ENCODE data around the gene PFAS.

The PFAS gene

DNA sequence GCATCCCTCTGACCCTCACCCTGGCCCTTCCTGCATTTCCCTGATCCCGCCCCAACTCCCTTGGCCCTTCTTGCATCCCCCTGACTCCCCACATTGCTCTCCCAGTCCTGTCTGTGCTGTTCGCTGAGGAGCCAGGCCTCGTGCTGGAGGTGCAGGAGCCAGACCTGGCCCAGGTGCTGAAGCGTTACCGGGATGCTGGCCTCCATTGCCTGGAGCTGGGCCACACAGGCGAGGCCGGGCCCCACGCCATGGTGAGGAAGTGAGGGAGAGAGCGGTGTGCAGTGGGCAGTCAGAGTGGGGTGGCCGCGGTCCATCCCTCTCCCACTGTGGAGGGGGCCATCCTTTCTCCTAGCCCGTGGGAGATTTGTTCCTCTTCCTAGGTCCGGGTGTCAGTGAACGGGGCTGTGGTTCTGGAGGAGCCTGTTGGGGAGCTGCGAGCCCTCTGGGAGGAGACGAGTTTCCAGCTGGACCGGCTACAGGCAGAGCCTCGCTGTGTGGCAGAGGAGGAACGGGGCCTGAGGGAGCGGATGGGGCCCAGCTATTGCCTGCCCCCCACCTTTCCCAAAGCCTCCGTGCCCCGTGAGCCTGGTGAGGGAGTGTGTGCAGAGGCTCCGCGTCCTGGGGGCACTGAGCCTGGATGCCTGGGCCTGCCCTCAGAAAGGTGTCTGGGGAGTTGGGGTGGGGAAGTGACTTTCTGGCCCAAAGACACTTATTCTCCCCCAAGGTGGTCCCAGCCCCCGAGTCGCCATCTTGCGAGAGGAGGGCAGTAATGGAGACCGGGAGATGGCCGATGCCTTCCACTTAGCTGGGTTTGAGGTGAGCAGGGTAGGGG lies 17.8 kb downstream of the PFAS start:
- DNase-seq (ENCODE audit: low read depth), result no peak

- DNase-seq (ENCODE audit: low read depth), result no peak
Observed at GRCh38 chr17:8267480-8268147, 18.5 kb downstream of the PFAS start.

DNA sequence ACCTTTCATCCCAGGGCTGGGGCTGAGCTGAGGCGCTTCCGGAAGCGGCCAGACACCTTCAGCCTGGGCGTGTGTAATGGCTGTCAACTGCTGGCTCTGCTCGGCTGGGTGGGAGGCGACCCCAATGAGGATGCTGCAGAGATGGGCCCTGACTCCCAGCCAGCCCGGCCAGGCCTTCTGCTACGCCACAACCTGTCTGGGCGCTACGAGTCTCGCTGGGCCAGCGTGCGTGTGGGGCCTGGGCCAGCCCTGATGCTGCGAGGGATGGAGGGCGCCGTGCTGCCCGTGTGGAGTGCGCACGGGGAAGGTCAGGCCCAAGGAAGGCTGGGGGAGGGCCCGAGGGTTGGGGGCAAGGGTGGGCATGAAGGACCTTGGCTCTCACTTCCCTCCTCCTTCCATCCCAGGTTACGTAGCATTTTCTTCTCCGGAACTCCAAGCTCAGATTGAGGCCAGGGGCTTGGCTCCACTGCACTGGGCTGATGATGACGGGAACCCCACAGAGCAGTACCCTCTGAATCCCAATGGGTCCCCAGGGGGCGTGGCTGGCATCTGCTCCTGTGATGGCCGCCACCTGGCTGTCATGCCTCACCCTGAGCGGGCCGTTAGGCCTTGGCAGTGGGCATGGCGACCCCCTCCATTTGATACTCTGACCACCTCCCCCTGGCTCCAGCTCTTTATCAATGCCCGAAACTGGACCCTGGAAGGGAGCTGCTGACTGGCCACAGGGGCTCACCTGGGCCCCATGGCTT lies 19.6 kb downstream of the PFAS start:
- DNase-seq (ENCODE audit: low read depth), result no peak

DNA sequence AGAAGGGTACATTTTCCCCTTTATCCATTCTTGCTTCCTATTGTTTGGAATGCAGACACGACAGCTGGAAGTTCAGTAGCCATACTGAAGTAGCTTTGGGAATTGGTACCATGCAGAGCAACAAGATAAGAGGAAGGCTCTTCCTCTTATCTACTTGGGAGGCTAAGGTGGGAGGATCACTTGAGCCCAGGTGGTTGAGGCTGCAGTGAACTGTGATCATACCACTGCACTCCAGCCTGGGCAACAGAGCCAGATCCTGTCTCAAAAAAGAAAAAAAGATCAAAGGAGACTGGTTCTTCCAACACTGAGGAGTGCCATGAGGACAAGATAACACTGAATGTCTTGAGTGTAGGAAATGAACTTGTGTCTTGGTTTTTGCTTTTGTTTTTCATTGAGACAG lies 23.3 kb downstream of the PFAS start:
- DNase-seq (ENCODE audit: low read depth), result no peak

- DNase-seq (ENCODE audit: low read depth), result no peak
Observed at GRCh38 chr17:8273884-8274444, 24.9 kb downstream of the PFAS start.

GRCh38 chr17:8274816-8275215 lies 25.7 kb downstream of the PFAS start:
- no peak for DNase-seq (ENCODE audit: low read depth)

DNA sequence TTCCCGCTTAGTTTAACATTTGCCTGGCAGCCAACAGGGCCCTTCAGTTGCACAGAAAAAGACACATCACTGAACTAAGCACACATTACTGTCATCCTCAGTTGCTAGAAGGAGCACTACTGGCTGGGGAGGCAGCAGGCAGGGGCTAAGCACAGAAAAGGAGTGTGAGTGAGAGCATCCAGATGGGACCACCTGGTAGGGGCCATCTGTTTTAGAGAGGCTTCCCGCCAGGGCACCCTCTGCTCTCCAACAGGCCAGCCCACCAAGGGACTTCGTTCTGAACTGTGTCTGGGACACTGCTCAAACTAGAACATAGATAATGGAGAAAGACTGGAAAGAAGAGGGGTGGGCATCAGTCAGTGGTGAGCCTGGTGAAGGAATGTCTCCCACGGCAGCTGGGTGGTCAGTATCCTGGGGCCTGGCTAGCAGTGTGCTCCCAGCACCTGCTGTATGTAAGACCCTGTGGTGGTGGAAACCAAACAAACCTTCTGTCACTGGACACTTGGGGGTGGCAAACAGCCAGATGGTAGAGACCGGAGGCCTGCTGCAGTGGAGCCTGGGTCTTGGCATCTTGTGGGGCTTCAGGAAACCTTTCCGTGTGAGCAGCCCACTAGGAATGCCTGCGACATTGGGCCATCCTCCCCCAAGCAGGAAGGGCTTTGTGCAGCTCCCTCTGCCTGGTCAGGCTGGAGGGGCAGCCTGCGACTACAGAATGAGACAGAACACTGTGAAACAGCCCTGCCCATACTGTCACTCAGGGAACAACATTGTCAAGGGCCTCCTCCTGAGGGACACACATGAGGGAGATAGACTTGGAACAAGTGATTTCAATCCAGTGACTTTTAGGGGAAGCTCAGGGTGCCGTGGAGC lies 26.6 kb downstream of the PFAS start:
- no peak for DNase-seq (ENCODE audit: low read depth)

- no peak for DNase-seq (ENCODE audit: low read depth)
Observed at GRCh38 chr17:8277317-8277716, 28.2 kb downstream of the PFAS start.

DNA sequence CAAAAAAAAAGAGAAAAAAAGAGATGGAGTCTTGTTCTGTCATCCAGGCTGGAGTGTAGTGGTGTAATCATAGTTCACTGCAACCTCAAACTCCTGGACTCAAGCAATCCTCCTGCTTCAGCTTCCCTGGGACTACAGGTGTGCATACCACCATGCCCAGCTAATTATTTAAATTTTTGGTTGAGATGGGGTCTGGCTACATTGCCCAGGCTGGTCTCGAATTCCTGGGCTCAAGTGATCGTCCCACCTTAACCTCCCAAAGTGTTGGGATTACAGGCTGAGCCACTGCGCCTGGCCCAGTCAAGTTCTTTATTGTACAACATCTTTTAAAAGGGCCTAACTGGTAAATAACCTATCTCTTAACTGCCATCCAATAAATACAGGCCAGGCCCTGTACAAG lies 33.3 kb downstream of the PFAS start:
- no peak for DNase-seq (ENCODE audit: low read depth)

- DNase-seq (ENCODE audit: low read depth), result no peak
Observed at GRCh38 chr17:8283356-8283755, 34.3 kb downstream of the PFAS start.

DNA sequence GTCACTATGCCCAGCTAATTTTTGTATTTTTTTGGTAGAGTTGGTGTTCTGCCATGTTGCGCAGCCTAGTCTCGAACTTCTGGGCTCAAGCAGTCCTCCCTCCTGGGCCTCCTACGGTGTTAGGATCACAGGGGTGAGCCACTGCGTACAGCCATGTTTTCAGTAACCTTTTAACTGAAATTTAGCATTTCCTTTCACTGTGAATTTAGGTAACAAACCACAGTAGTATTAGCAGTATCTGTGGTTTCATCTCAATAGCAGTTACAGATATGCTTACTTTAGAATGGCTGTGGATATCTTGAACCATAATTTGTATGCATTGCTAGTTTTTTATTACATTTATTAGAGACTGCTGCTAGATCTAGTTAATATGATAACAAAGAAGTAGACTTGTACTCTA lies 35.0 kb downstream of the PFAS start:
- DNase-seq (ENCODE audit: low read depth), result no peak

DNA sequence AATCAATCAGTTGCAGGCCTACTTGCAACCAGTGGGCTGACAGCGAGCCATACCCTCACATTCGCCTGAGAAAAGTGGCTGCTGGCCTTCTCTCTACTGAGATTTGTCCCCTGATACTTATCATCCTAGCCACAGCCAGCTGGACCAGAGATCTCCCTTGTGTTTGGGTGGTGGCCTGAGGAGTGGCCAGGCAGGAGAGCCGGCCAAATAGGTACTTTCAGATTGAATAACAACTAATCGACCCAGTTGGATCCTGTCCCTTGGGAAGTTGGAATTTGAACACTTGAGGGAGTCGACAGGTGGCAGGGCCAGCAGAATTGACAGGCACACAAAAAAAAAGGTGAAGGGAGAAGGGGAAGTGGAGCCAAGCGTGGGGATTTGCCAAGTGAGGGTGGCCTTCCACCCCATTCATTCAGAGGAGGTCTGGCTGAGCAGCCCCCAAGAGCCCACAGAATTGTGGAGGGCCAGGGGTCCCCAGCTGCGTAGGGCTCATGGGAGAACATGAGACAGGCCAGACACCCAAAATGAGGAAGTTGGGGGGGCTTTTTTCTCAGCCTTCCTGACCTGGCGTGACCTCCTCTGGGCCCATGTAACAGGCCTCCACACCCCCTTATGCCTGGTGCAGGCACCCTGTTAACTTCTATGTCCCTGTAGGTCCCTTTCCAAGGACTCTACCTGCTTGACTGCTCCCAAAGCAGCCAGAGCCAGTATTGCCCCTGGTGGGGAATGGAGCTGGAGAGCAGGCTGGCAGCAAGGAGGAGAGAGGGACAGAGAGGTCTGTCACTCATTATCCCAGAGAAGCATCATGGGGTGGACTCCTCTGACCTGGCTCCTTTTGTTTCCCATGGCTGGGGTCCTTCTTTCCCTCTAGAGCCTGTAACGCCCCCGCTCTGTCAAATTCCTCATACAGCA lies 36.4 kb downstream of the PFAS start:
- DNase-seq (ENCODE audit: low read depth), result no peak

DNA sequence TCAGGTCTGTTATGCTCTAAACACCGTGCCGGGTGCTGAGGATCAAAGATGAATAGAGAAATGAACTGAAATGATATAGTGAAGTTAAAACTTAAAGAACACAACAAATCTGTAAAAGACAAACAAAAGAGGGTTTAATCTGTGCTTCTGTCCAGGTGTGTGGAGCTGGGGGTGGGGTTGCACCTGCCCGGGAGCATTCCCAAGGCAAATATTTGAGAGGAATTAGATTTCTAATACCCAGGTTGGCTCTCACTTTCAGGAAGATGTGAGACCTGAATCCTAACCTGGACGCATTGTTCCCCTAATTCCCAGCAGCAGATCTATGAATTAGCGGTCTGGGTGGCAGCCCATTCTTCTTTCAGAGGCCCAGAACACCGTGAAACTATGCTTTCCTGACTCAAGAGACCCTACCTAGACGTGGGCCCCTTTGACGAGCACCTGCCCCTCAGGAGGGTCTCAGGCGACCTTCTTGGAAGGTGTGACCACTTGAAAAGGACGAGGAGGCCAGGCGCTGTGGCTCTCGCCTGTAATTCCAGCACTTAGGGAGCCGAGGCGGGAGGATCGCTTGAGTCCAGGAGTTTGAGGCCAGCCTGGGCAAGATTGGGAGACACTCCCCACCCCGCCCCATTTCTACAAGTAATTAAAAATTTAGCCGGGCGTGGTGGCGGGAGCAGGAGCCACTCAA lies 38.7 kb downstream of the PFAS start:
- DNase-seq (ENCODE audit: low read depth), result no peak

DNA sequence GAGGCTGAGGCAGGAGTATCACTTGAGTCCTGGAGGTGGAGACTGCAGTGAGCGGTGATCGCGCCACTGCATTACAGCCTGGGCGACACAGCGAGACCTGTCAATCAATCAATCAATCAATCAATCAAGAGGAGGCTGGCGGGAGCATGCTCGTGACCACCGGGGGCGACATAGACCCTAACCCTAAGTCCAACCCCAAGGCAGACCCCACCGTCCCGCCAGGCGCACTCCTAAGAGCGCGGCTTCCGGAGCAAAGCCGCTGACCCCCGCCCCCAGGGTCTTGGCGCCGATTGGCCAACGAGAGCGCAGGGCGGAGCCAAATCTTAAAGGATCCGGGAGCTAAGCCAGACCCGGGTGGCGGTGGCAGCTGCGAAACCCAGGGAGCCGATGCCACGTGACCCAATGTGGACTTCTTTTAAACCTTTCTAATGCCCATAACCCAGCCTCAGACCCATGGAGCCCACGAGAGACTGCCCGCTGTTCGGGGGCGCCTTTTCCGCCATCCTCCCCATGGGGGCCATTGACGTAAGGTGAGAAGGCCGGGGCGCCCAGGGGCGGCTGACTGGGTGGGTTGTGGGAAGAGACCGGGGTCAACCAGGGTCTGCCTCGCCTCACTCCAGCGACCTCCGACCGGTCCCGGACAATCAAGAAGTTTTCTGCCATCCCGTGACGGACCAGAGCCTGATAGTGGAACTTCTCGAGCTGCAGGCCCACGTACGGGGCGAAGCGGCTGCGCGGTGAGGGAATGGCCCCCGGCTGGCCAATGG lies 39.4 kb downstream of the PFAS start, which contains the start of gene RANGRF:
Gene RANGRF, plus strand, starts transcription at position 335 of the 767 bp plus-strand sequence. Its CDS starts 119 bp downstream, at position 454.
- DNase-seq (ENCODE audit: low read depth), result peak; percentile 68

DNA sequence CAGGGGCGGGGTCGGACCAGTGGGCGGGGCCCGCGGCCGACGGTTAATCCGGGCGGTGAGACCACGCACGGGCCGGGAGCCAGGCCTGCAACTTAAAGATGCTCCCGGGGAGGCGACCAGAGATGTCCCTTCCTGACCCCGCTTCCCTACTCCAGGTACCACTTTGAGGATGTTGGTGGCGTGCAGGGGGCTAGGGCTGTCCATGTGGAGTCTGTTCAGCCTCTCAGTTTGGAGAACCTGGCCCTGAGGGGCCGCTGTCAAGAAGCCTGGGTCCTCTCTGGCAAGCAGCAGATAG lies 40.0 kb downstream of the PFAS start:
- no peak for DNase-seq (ENCODE audit: low read depth)

DNA sequence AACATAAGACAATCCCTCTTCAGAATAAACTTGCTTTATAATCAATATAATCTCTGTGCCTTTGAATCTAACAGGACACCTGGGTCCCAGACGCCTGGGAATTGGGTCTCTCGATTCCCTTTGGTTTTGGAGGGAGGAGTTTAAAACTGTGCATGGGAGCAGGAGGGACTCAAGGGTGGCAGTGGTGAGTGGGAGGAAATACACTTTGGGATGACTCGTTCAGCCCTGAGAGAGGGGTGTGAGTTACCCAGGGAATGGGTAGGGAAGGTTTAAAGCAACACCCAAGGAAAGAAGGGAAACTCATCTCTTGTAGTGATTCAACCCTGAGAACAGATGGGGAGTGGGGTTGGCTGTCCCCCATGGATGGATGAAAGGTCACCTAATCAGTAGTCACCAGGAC lies 41.0 kb downstream of the PFAS start:
- DNase-seq (ENCODE audit: low read depth), result no peak

- no peak for DNase-seq (ENCODE audit: low read depth)
Observed at GRCh38 chr17:8292639-8293395, 43.7 kb downstream of the PFAS start.

DNA sequence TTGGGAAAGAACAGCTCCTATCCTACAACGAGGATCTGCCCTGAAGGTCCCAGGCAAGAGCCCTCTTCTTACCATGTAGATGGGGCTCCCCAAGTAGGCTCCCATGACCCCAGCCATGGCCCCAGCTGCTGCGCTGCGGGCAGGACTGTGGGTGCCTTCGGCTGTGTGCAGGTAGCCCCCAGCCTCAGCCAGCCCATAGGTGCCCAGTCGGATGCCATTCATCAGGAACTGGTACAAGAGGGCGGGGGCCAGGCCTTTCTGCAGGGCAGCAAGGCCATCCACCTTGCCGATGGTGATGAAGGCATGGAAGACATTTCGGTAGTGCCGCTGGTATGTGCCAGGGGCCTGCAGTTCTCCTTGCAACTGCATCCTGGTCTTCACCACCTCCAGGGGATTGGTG lies 45.3 kb downstream of the PFAS start:
- DNase-seq (ENCODE audit: low read depth), result no peak

Data from stimulated activated CD8-positive, alpha-beta memory T cell treated with anti-CD3 and anti-CD28 coated beads, Interleukin-12 subunit alpha, Interleukin-12 subunit beta, amount 100 ng/mL, for 4 hours (primary cell).